G401.6 (cell line): ENCODE results near the gene SPI1.

Experiments
- FAIRE-seq: peaks from 2 replicates; lab custom pipeline; 2012; peaks lifted over from hg19 to GRCh38; lab: Jason Lieb, UNC

SPI1 gene

DNA sequence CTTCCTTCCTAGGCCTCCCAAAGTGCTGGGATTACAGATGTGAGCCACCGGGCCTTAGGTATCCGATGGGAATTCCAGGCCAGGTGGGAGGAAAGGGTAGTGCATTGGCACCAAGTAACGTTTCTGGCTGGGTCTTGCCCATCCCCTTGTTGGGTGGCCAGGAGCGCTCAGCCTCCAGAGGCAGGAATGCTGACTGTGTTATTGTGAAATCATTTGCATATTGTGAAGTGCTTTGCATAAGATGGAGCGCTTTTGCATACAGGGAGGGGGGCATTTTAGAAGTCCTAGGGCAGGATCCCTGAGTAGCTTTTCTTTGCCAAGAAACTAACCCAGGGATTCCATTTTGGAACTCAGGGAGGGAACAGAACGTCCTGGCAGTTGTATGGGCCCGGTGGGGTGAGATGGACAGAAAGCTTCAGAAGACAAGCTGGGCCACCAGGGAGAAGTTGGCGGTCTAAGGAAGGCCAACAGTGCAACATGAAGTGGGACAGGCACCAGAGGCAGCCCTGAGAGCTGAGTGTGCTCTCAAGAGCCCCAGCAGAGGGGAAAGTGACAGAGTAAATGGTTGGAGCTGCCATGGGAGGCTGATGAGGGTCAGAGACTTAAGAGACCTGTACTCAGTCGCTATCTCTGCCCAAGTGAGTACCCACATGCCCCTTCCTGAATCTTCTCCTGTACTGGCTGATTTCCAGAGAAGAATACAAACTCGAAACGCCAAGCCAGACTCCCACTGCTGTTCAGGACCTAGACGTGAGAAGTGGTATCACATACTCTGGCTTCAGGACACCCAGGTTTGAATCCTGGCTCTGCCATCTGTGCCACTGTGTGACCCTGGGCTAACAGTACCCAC lies 28.8 kb upstream of the SPI1 start:
- no peak for FAIRE-seq

- no peak for FAIRE-seq
Observed at GRCh38 chr11:47403571-47403970, 25.2 kb upstream of the SPI1 start.

DNA sequence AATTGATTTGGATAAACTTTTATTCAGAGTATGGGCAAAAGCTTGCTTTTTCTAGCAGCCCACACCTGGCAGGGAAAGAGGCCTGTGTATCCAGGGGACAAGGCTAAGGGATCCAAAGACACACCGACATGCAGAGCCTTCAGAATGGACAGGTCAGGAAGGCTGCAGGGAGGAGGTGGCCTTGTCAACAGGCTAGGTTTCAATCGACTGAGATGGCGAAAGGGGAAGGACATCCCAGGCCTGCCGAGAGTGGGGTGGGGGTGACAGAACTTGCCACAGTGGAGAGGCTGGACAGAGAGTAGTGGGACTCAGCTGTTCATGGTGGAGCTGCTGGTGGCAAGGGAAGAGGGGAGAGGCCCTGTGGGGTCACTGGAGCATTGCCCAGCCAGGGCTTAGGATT lies 24.8 kb upstream of the SPI1 start:
- no peak for FAIRE-seq

DNA sequence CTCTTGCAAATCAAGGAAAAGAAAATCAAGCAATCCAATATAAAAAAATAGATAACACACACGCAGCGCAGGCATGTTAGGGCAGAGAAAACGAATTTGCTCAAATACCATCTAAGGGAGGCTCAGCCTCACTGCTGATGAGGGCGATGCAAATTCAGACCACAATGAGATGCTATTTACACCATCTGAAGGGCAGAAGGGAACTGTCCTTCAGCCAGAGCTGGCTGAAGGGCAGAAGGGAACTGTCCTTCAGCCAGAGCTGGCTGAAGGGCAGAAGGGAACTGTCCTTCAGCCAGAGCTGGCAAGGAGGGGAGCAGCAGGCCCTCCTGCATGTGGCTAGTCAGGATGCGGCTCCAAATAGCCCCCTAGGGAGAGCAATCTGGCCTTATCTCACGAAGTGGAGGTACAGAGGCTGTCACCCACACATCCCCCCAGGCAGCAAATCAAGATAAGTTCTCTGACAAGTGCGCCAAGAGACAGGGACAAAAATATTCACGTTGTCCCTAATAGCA lies 22.5 kb upstream of the SPI1 start:
- FAIRE-seq, result no peak

- no peak for FAIRE-seq
Observed at GRCh38 chr11:47399860-47400767, 21.8 kb upstream of the SPI1 start.

DNA sequence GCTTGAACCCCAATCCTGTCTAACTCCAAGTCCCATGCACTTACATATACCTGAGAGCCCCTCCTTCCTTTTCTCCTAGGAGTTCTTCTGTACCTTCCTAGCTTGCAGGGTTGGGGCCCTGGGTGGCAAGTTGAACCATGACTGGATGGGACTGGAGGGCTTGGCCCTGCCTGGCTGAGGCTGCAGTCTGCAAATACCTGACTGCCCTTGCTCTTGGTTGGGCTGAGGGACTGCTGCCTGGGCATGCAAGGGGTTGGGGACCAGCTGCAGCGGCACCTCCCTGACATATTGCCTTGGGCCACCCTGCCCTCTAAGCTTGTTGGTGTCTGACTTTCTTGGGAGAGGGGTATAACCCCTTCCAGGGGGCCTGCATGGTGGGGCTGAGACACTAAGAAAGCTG lies 20.2 kb upstream of the SPI1 start:
- FAIRE-seq, result no peak

DNA sequence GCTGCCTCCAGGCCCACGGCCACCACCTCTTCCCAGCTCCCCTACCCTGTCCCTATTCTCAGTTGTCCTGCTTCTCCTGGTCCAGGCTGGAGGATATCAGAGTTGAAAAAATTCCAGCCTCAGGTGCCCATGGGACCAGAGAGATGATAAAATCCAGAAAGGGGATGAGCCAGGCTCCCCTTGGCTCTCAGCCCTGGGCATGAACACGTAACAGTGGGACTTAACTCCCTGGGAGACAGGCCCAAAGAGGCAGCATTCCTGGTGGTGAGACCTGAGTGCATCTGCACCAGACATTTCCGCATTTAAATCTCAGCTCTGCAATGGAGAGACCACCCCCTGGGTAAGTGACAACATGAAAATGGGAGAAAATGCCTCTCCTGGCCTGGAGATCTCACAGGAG lies 19.7 kb upstream of the SPI1 start:
- FAIRE-seq, result no peak

GRCh38 chr11:47396049-47396320 lies 17.6 kb upstream of the SPI1 start:
- no peak for FAIRE-seq

GRCh38 chr11:47395223-47396048 lies 17.1 kb upstream of the SPI1 start:
- no peak for FAIRE-seq

GRCh38 chr11:47394322-47395222 lies 16.2 kb upstream of the SPI1 start:
- FAIRE-seq, result no peak

GRCh38 chr11:47394050-47394321 lies 15.6 kb upstream of the SPI1 start:
- no peak for FAIRE-seq

GRCh38 chr11:47393163-47394049 lies 15.1 kb upstream of the SPI1 start:
- no peak for FAIRE-seq

GRCh38 chr11:47392546-47393162 lies 14.3 kb upstream of the SPI1 start:
- FAIRE-seq, result no peak

DNA sequence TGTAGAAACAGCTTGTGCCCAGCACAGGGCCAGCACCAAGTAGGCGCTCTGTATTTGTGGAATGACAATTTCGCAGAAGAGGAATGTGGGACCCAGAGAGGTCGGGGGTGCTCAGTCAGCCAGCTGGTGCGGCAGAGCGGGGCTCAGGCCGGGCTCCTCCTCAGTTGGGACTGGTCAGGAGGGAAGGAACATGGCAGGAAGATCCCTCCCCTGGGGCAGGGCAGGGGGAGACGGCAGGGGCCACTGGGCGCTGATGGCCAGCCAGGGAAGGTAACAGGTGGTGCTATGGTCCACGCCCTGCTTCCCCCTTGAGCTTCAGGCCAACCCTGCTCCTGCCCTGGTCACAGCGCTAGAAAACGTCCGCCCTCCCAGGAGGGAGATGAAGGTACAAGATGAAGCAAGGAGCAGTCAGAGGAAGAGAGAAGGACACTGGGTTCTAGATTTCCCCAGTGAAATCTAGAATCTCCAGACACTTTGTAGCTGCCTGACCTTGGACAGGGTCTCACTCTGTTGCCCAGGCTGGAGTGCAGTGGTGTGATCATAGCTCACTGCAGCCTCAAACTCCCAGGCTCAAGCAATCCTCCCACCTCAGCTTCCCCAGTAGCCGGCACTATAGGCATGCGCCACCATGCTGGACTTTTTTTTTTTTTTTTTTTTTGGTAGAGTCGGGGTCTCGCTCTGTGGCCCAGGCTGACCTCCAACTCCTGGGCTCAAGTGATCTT lies 13.5 kb upstream of the SPI1 start:
- no peak for FAIRE-seq

DNA sequence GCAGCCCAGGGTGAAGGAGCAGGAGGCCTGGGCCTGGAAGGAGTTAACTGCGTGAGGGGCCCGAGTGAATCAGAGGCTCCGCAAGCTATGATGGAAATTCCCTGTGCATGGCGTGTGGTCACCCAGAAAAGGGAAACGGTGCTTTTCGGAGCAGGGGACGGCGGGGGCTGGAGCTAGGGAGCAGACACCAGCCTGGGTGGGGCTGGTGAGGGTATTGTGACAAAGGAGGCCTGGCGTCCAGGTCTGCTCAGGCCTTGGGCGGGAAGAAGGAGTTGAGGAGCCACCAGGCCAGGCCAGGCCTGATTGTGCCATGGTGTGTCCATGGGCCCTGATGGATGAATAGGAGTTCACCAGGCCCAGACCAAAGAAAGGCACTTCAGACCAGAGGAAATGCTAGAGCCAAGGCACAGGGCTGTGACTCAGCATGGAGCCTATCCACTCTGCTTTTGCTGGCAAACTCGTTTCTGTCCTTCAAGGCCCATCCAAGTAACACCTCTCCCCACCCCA lies 12.8 kb upstream of the SPI1 start:
- no peak for FAIRE-seq

GRCh38 chr11:47390422-47390760 lies 12.0 kb upstream of the SPI1 start:
- FAIRE-seq, result no peak

GRCh38 chr11:47389577-47390421 lies 11.5 kb upstream of the SPI1 start:
- FAIRE-seq, result no peak
